ENCODE results near the gene PARP2. TPM values are rescaled to one million over a fixed set of nuclear protein-coding genes. Genes with fewer than 3 reads are reported as not detected.

The PARP2 gene
- total and polyA plus RNA-seq, 2 donors (not counting 1 experiment from before 2014, with no cell fraction given): 17.0 to 22.4 TPM

DNA sequence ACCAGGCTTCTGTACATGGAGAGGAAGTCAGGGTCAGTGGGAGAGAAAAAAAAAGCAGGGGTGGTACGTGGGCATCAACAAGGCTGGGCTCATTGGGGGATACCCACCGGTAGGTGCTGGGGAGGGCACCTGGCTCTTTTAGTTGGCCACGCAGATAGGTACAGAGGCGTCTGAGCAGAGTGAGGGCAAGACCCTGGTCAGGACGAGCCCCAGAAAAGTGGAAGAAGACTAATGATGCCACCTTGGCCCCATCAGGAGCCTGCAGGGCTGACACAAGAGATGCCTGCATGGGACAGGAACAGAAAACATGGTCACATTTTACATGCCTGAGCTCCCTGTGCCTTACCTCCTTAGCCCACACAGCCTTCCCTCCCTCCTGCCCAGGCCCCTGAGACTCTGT is 40.2 kb downstream of the PARP2 start:
- H3K4me3 Mint-ChIP-seq: no peak overlapping the region
- H3K79me2 ChIP-seq (ENCODE audit: control insufficient read depth, insufficient read depth, low read length): peaks cover 5% of the 10 kb centered on the region
- peaks cover 24 to 97% of the 10 kb centered on the region in 2 experiments for H3K36me3 ChIP-seq (replicated peaks in 1 of 2; ENCODE audit: control extremely low read depth in 1 of 2, control insufficient read depth in 1 of 2, extremely low read depth in 1 of 2, insufficient read depth in 2 of 2, low read length in 1 of 2)
- H3K4me1 ChIP-seq (ENCODE audit: control insufficient read depth in 2 of 2, insufficient read depth in 2 of 2, low read length in 2 of 2): peaks cover 0 to 8% of the 10 kb centered on the region in 2 donors
- H2AFZ ChIP-seq (ENCODE audit: insufficient read depth, low read depth, low read length, poor library complexity, severe bottlenecking): no peak overlapping the region
- H3K9me3 ChIP-seq (ENCODE audit: control extremely low read depth in 1 of 3, control insufficient read depth in 2 of 3, insufficient read depth in 1 of 3, low read length in 2 of 3): no peaks in the 10 kb centered on the region
- H3K27me3 ChIP-seq (replicated peaks in 1 of 4; ENCODE audit: control extremely low read depth in 1 of 4, control insufficient read depth in 3 of 4, insufficient read depth in 4 of 4, low read length in 3 of 4): no peaks in the 10 kb centered on the region
- no peak for TF ChIP-seq EZH2 (IDR thresholded peaks at IDR 0.05; ENCODE audit: borderline replicate concordance, insufficient read depth, low read depth, low read length, poor library complexity, severe bottlenecking)
- TF ChIP-seq, protein P1, sequence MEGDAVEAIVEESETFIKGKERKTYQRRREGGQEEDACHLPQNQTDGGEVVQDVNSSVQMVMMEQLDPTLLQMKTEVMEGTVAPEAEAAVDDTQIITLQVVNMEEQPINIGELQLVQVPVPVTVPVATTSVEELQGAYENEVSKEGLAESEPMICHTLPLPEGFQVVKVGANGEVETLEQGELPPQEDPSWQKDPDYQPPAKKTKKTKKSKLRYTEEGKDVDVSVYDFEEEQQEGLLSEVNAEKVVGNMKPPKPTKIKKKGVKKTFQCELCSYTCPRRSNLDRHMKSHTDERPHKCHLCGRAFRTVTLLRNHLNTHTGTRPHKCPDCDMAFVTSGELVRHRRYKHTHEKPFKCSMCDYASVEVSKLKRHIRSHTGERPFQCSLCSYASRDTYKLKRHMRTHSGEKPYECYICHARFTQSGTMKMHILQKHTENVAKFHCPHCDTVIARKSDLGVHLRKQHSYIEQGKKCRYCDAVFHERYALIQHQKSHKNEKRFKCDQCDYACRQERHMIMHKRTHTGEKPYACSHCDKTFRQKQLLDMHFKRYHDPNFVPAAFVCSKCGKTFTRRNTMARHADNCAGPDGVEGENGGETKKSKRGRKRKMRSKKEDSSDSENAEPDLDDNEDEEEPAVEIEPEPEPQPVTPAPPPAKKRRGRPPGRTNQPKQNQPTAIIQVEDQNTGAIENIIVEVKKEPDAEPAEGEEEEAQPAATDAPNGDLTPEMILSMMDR (IDR thresholded peaks at IDR 0.05): no peak
- ATAC-seq (ENCODE audit: low read depth) (no peak), DNase-seq (no peak)
- WGBS (ENCODE audit: insufficient coverage): 97% methylated on average over 5 of the region's 5 CpGs
- no peak overlapping the region for H3K27ac Mint-ChIP-seq
- intact Hi-C loops (cut with micrococcal nuclease): no loop called here
- peaks cover 6% of the 10 kb centered on the region for H3K4me1 Mint-ChIP-seq
- no peak overlapping the region for H3K27ac ChIP-seq (ENCODE audit: low read length in 2 of 2)
- H3K4me2 ChIP-seq (replicated peaks; ENCODE audit: low read depth, low read length, poor library complexity, severe bottlenecking): no peak overlapping the region
- ChIA-PET CTCF (interaction anchor here (1.2 kb wide), 1 partner anchor 54 kb away, joined by 3 read pairs; no protein-coding TSS in a partner anchor), POLR2A (no interaction called here)
- no peaks in the 10 kb centered on the region for H3K9me3 Mint-ChIP-seq (ENCODE audit: insufficient read depth)
- H4K20me1 ChIP-seq (ENCODE audit: control insufficient read depth, insufficient read depth, low read length, poor library complexity, severe bottlenecking): peaks cover 10% of the 10 kb centered on the region
- H3K4me3 ChIP-seq (ENCODE audit: control extremely low read depth in 1 of 5, extremely low read depth in 1 of 5, insufficient read depth in 1 of 5, low read depth in 2 of 5, low read length in 4 of 5): no peak overlapping the region
- no peak overlapping the region for H3K9ac ChIP-seq (ENCODE audit: low read length)
- H3K27me3 Mint-ChIP-seq: no peaks in the 10 kb centered on the region

DNA sequence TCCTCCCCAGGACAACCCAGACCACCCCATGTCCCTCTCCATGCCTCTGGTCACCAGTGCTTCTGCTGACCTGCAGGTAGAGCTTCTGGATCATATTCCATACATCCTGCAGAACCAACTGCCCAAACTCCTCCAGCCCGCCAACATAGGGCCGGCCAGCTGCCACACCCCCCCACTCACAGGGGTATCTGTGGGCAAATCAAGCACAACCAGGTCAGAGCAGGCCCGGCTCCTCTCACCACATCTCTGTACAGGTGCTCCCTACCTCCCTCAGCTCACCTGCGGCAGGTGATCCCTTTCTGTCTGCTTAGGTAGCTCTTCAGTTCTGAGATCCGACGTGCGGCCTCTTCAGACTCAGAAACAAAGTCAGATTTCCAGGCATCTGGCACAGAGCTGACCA is 40.9 kb downstream of the PARP2 start:
- TF ChIP-seq EZH2 (IDR thresholded peaks at IDR 0.05; ENCODE audit: borderline replicate concordance, insufficient read depth, low read depth, low read length, poor library complexity, severe bottlenecking): no peak
- TF ChIP-seq, protein P1 (IDR thresholded peaks at IDR 0.05): no peak

More for the DNA sequence above, 40.9 kb downstream of the PARP2 start:
- ATAC-seq (ENCODE audit: low read depth) (no peak), DNase-seq (no peak)
- Histone ChIP-seq H3K4me1 (ENCODE audit: control insufficient read depth in 2 of 2, insufficient read depth in 2 of 2, low read length in 2 of 2) (peaks cover 0 to 8% of the 10 kb centered on the region in 2 donors), H3K27me3 (replicated peaks in 1 of 4; ENCODE audit: control extremely low read depth in 1 of 4, control insufficient read depth in 3 of 4, insufficient read depth in 4 of 4, low read length in 3 of 4) (no peaks in the 10 kb centered on the region), H3K79me2 (ENCODE audit: control insufficient read depth, insufficient read depth, low read length) (peaks cover 5% of the 10 kb centered on the region), H3K9ac (ENCODE audit: low read length) (no peak overlapping the region), H2AFZ (ENCODE audit: insufficient read depth, low read depth, low read length, poor library complexity, severe bottlenecking) (no peak overlapping the region), H3K27ac (ENCODE audit: low read length in 2 of 2) (no peak overlapping the region), H3K4me2 (replicated peaks; ENCODE audit: low read depth, low read length, poor library complexity, severe bottlenecking) (no peak overlapping the region), H3K36me3 (replicated peaks in 1 of 2; ENCODE audit: control extremely low read depth in 1 of 2, control insufficient read depth in 1 of 2, extremely low read depth in 1 of 2, insufficient read depth in 2 of 2, low read length in 1 of 2) (peaks cover 28 to 96% of the 10 kb centered on the region in 2 experiments), H3K9me3 (ENCODE audit: control extremely low read depth in 1 of 3, control insufficient read depth in 2 of 3, insufficient read depth in 1 of 3, low read length in 2 of 3) (no peaks in the 10 kb centered on the region), H3K4me3 (ENCODE audit: control extremely low read depth in 1 of 5, extremely low read depth in 1 of 5, insufficient read depth in 1 of 5, low read depth in 2 of 5, low read length in 4 of 5) (no peak overlapping the region), H4K20me1 (ENCODE audit: control insufficient read depth, insufficient read depth, low read length, poor library complexity, severe bottlenecking) (peaks cover 10% of the 10 kb centered on the region)
- intact Hi-C loops (cut with micrococcal nuclease): no loop called here
- no peaks in the 10 kb centered on the region for H3K27me3 Mint-ChIP-seq
- H3K27ac Mint-ChIP-seq: no peak overlapping the region
- no peaks in the 10 kb centered on the region for H3K9me3 Mint-ChIP-seq (ENCODE audit: insufficient read depth)
- 84% methylated on average over 7 of the region's 7 CpGs for WGBS (ENCODE audit: insufficient coverage)
- ChIA-PET POLR2A (no interaction called here), CTCF (interaction anchor here (0.9 to 1.2 kb wide), 2 partner anchors 9 to 55 kb away, joined by 3 to 4 read pairs; no protein-coding TSS in a partner anchor)
- peaks cover 6% of the 10 kb centered on the region for H3K4me1 Mint-ChIP-seq
- H3K4me3 Mint-ChIP-seq: no peak overlapping the region

Data from B cell (primary cell).